GM23338 (cell line): ENCODE measurements around the gene PDLIM5. TPM values are rescaled to one million over a fixed set of nuclear protein-coding genes. Genes with fewer than 3 reads are reported as not detected.

Source experiments
- ATAC-seq: fragments of 200-7000 bp; cut with Tn5 transposase; 3 replicates; pipeline ENCODE4 v1.9.1; 2020
- DNase-seq: peaks from one replicate; pipeline ENCODE4 v3.0.0-alpha.2; 2015; ENCODE audit warnings: low spot score
- H2AFZ ChIP-seq: fragments of 200-600 bp; sonication (generic); 2 replicates; pipeline ENCODE4 v1.8.0; 2016; ENCODE audit warnings: antibody characterized with exemption, mild to moderate bottlenecking, moderate library complexity
- H3F3A ChIP-seq: fragments of 200-600 bp; sonication (generic); replicated peaks from 2 replicates; pipeline ENCODE4 v1.8.0; 2017; ENCODE audit warnings: antibody characterized with exemption, mixed run types, low read depth
- H3K27ac ChIP-seq: fragments of 200-600 bp; sonication (generic); 2 replicates; pipeline ENCODE4 v1.6.1; 2016; ENCODE audit warnings: low read depth
- H3K27me3 ChIP-seq: fragments of 200-600 bp; sonication (generic); 2 replicates; pipeline ENCODE4 v1.8.0; 2016; ENCODE audit warnings: mild to moderate bottlenecking, mixed run types, moderate library complexity; ENCODE audit not compliant: insufficient read depth
- H3K36me3 ChIP-seq: fragments of 200-600 bp; sonication (generic); 2 replicates; pipeline ENCODE4 v1.8.0; 2016; ENCODE audit warnings: mild to moderate bottlenecking; ENCODE audit not compliant: insufficient read depth
- H3K4me1 ChIP-seq: fragments of 200-600 bp; sonication (generic); 2 replicates; pipeline ENCODE4 v1.8.0; 2016; ENCODE audit warnings: mild to moderate bottlenecking, moderate library complexity; ENCODE audit not compliant: insufficient read depth
- H3K4me2 ChIP-seq: fragments of 200-600 bp; sonication (generic); 2 replicates; pipeline ENCODE4 v1.7.1; 2017; ENCODE audit warnings: mixed run types
- H3K4me3 ChIP-seq: fragments of 200-600 bp; sonication (generic); 2 replicates; pipeline ENCODE4 v1.6.1; 2016; ENCODE audit warnings: mixed run types
- H3K79me2 ChIP-seq: fragments of 200-600 bp; sonication (generic); replicated peaks from 2 replicates; pipeline ENCODE4 v1.8.0; 2017; ENCODE audit warnings: mild to moderate bottlenecking; ENCODE audit not compliant: insufficient read depth
- H3K9me2 ChIP-seq: fragments of 200-600 bp; sonication (generic); 2 replicates; pipeline ENCODE4 v1.8.0; 2017; ENCODE audit not compliant: insufficient read depth
- H4K20me1 ChIP-seq: fragments of 200-600 bp; sonication (generic); replicated peaks from 2 replicates; pipeline ENCODE4 v1.8.0; 2017; ENCODE audit warnings: mild to moderate bottlenecking; ENCODE audit not compliant: insufficient read depth
- H3K27ac Mint-ChIP-seq: 2 replicates; pipeline ENCODE4 v1.8.0; 2020; ENCODE audit warnings: inconsistent platforms, mild to moderate bottlenecking, moderate library complexity, mixed read lengths
- H3K27me3 Mint-ChIP-seq: 3 replicates; pipeline ENCODE4 v1.8.0; 2022; ENCODE audit warnings: low read depth, mild to moderate bottlenecking, moderate library complexity, mixed read lengths, inconsistent platforms; ENCODE audit not compliant: insufficient read depth, poor library complexity
- H3K36me3 Mint-ChIP-seq: 3 replicates; pipeline ENCODE4 v1.8.0; 2021; ENCODE audit warnings: low read depth, mild to moderate bottlenecking, inconsistent platforms, moderate library complexity, mixed read lengths
- H3K4me1 Mint-ChIP-seq: 3 replicates; pipeline ENCODE4 v1.8.0; 2020; ENCODE audit warnings: mild to moderate bottlenecking, inconsistent platforms, mixed read lengths
- H3K4me3 Mint-ChIP-seq: 3 replicates; pipeline ENCODE4 v1.8.0; 2021; ENCODE audit warnings: moderate library complexity, mild to moderate bottlenecking, inconsistent platforms, mixed read lengths
- H3K9me3 Mint-ChIP-seq: 3 replicates; pipeline ENCODE4 v1.8.0; 2020; ENCODE audit warnings: moderate library complexity, mild to moderate bottlenecking, inconsistent platforms, mixed read lengths
- CREB1 ChIP-seq: fragments of 250-450 bp; sonication (Bioruptor Pico); IDR thresholded peaks from 2 replicates; pipeline ENCODE4 v1.5.0; 2020; ENCODE audit warnings: low read depth, mild to moderate bottlenecking, moderate library complexity
- EZH2 ChIP-seq: fragments of 200-600 bp; sonication (generic); IDR thresholded peaks from one replicate; pipeline ENCODE4 v1.8.0; 2017; ENCODE audit warnings: antibody characterized with exemption, mild to moderate bottlenecking, low read depth; ENCODE audit not compliant: unreplicated experiment
- JUNB ChIP-seq: IDR thresholded peaks from one replicate; pipeline ENCODE4 v1.6.1; 2016; ENCODE audit warnings: antibody characterized with exemption; ENCODE audit not compliant: unreplicated experiment
- POLR2AphosphoS5 ChIP-seq: IDR thresholded peaks from 2 replicates; pipeline ENCODE4 v1.6.1; 2016; ENCODE audit warnings: antibody characterized with exemption, low read depth
- STAT1 ChIP-seq: IDR thresholded peaks from one replicate; pipeline ENCODE4 v1.6.1; 2016; ENCODE audit warnings: antibody characterized with exemption; ENCODE audit not compliant: unreplicated experiment
- ZNF331 ChIP-seq: fragments of 250-450 bp; sonication (Bioruptor Pico); IDR thresholded peaks from 2 replicates; pipeline ENCODE4 v1.5.0; 2020; ENCODE audit warnings: low read depth, mild to moderate bottlenecking, moderate library complexity
- polyA plus RNA-seq: library from polyadenylated mRNA; unstranded; fragments of >200 nt; fragmentation: Nextera tagmentation; extraction: Ambion mirVana; gene quantifications from 2 replicates; pipeline ENCODE4 v1.2.1, GENCODE V29; 2016
- total RNA-seq: library from RNA; depleted of rRNA; stranded (reverse); fragments of >200 nt; shearing (Covaris generic); gene quantifications from 2 replicates; pipeline ENCODE4 v1.2.3, GENCODE V29; 2014
- TF ChIP-seq, protein P1 (sequence below), 2 experiments: fragments of 200-600 bp in 1 of 2; sonication (generic) in 1 of 2; conservative IDR thresholded peaks; 2 replicates each; pipeline versions ENCODE4 v1.5.1 to v1.6.1; 2016 to 2017; ENCODE audit warnings: antibody characterized with exemption in 2 of 2, low read depth in 2 of 2, mild to moderate bottlenecking in 2 of 2, moderate library complexity in 1 of 2
- TF ChIP-seq, protein P2 (sequence below): IDR thresholded peaks from one replicate; pipeline ENCODE4 v1.6.1; 2018; ENCODE audit warnings: antibody characterized with exemption; ENCODE audit not compliant: unreplicated experiment

PDLIM5 gene
- total and polyA plus RNA-seq, 2 experiments from 2014 or later: 45.2 to 53.0 TPM

DNA sequence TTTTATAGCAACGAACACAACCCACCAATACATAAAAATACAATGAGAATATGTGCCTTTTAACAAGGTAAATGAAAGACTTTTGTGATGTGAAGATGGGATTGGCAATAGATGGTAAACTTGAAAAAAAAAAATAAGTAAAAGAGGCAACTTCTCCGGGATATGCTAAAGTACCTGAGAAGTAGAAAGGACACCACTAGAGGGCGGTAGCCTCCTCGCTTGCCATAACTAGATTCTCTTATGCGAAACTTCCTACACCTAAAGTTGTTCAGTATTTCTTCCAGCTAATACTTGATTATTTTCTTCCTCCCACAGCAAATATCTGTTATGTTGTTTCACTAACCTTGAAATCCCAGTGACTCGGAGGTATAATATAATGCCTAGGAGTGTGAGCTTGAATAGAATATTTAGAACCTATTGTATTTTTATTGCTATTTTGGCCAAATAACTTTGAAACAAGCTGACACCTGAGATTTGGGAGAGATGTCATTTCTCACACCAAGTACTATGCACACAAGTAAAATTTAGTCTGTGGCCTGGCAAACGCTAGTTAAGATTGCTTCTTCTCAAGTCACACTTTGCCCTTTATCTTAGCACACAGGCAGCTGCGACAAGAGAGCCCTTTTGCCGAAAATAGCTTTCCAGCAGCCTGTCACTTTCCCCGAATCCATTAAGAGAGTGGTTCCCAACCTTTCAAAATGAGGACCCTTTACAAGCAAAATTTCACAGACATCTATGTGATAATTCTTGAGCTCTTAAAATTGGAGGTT, 44.9 kb upstream of the PDLIM5 start:
- H3F3A ChIP-seq: no peaks in the 10 kb centered on the region
- no peaks in the 10 kb centered on the region for H4K20me1 ChIP-seq
- H2AFZ ChIP-seq: no peak overlapping the region
- Mint-ChIP-seq H3K36me3 (no peaks in the 10 kb centered on the region), H3K27me3 (no peaks in the 10 kb centered on the region), H3K9me3 (no peaks in the 10 kb centered on the region), H3K4me3 (no peak overlapping the region), H3K4me1 (peaks cover 8% of the 10 kb centered on the region; the same call in 2 of the 3 replicates), H3K27ac (no peak overlapping the region)
- H3K27me3 ChIP-seq: no peaks in the 10 kb centered on the region
- no peak overlapping the region for H3K4me3 ChIP-seq
- ATAC-seq: peak; percentile 81
- H3K9me2 ChIP-seq: no peaks in the 10 kb centered on the region
- DNase-seq: peak; percentile 90
- 0 out of 2 replicates have a peak, but pooled peaks cover 4% of the 10 kb centered on the region for H3K4me1 ChIP-seq
- no peaks in the 10 kb centered on the region for H3K79me2 ChIP-seq
- TF ChIP-seq CREB1 (CRISPR knock-in tag) (no peak), POLR2AphosphoS5 (no peak)
- TF ChIP-seq, protein P1, sequence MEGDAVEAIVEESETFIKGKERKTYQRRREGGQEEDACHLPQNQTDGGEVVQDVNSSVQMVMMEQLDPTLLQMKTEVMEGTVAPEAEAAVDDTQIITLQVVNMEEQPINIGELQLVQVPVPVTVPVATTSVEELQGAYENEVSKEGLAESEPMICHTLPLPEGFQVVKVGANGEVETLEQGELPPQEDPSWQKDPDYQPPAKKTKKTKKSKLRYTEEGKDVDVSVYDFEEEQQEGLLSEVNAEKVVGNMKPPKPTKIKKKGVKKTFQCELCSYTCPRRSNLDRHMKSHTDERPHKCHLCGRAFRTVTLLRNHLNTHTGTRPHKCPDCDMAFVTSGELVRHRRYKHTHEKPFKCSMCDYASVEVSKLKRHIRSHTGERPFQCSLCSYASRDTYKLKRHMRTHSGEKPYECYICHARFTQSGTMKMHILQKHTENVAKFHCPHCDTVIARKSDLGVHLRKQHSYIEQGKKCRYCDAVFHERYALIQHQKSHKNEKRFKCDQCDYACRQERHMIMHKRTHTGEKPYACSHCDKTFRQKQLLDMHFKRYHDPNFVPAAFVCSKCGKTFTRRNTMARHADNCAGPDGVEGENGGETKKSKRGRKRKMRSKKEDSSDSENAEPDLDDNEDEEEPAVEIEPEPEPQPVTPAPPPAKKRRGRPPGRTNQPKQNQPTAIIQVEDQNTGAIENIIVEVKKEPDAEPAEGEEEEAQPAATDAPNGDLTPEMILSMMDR (conservative IDR thresholded peaks at IDR 0.05; ENCODE audit: low read depth in 2 of 2): peak; percentile 85 to 93
- no peaks in the 10 kb centered on the region for H3K36me3 ChIP-seq
- no peak overlapping the region for H3K4me2 ChIP-seq
- no peak overlapping the region for H3K27ac ChIP-seq

DNA sequence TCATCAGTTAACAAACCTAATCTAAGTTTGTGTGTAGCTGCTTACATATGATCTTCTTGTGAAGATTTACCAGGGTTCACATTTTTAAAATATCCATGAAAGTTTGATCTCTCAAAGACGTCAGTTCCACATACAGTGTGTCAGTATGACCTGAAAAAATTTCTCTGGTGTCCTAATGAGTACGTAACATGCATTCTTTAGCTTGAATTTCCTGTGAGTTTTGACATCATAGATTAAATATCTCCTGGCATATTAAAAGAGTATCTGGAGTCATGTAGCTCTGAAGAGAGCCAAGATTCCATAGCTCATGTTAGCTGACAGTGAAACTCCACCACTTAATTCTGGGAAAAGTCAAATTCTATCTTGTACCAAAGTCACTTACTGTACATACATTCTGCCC, 43.9 kb upstream of the PDLIM5 start:
- Histone ChIP-seq H3K36me3 (no peaks in the 10 kb centered on the region), H2AFZ (no peak overlapping the region), H3K4me3 (no peak overlapping the region), H3K4me1 (peaks cover 6% of the 10 kb centered on the region), H3K27me3 (no peaks in the 10 kb centered on the region), H3K4me2 (no peak overlapping the region), H4K20me1 (no peaks in the 10 kb centered on the region), H3K27ac (no peak overlapping the region), H3K9me2 (no peaks in the 10 kb centered on the region), H3F3A (no peaks in the 10 kb centered on the region), H3K79me2 (no peaks in the 10 kb centered on the region)
- Mint-ChIP-seq H3K27ac (no peak overlapping the region), H3K4me3 (no peak overlapping the region), H3K4me1 (peaks cover 17% of the 10 kb centered on the region; the same call in 2 of the 3 replicates), H3K36me3 (no peaks in the 10 kb centered on the region), H3K27me3 (no peaks in the 10 kb centered on the region), H3K9me3 (no peaks in the 10 kb centered on the region)
- TF ChIP-seq ZNF331 (no peak), STAT1 (no peak), JUNB (no peak), CREB1 (CRISPR knock-in tag) (no peak), EZH2 (no peak)
- TF ChIP-seq, protein P2, sequence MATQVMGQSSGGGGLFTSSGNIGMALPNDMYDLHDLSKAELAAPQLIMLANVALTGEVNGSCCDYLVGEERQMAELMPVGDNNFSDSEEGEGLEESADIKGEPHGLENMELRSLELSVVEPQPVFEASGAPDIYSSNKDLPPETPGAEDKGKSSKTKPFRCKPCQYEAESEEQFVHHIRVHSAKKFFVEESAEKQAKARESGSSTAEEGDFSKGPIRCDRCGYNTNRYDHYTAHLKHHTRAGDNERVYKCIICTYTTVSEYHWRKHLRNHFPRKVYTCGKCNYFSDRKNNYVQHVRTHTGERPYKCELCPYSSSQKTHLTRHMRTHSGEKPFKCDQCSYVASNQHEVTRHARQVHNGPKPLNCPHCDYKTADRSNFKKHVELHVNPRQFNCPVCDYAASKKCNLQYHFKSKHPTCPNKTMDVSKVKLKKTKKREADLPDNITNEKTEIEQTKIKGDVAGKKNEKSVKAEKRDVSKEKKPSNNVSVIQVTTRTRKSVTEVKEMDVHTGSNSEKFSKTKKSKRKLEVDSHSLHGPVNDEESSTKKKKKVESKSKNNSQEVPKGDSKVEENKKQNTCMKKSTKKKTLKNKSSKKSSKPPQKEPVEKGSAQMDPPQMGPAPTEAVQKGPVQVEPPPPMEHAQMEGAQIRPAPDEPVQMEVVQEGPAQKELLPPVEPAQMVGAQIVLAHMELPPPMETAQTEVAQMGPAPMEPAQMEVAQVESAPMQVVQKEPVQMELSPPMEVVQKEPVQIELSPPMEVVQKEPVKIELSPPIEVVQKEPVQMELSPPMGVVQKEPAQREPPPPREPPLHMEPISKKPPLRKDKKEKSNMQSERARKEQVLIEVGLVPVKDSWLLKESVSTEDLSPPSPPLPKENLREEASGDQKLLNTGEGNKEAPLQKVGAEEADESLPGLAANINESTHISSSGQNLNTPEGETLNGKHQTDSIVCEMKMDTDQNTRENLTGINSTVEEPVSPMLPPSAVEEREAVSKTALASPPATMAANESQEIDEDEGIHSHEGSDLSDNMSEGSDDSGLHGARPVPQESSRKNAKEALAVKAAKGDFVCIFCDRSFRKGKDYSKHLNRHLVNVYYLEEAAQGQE: no peak
- DNase-seq (no peak), ATAC-seq (no peak)
